ENCODE results near the gene ETV6.

Gene ETV6

GRCh38 chr12:11846488-11846887 lies 197.0 kb downstream of the ETV6 start:
- Mint-ChIP-seq H3K36me3 (ENCODE audit: low read depth) (peaks cover 28% of the 10 kb centered on the region), H3K4me3 (no peak overlapping the region), H3K4me1 (peaks cover 7% of the 10 kb centered on the region), H3K27ac (no peak overlapping the region), H3K27me3 (ENCODE audit: low read depth, poor library complexity) (no peaks in the 10 kb centered on the region), H3K9me3 (no peaks in the 10 kb centered on the region)
- TF ChIP-seq CTCF (IDR thresholded peaks at IDR 0.05), result no peak
- DNase-seq, result no peak

- Mint-ChIP-seq H3K4me3 (no peak overlapping the region), H3K9me3 (no peaks in the 10 kb centered on the region), H3K4me1 (peaks cover 7% of the 10 kb centered on the region), H3K36me3 (ENCODE audit: low read depth) (peaks cover 19% of the 10 kb centered on the region), H3K27me3 (ENCODE audit: low read depth, poor library complexity) (no peaks in the 10 kb centered on the region), H3K27ac (peak overlapping the region; percentile 32)
- no peak for DNase-seq
- TF ChIP-seq CTCF (IDR thresholded peaks at IDR 0.05), result no peak
Observed at GRCh38 chr12:11847539-11847938, 198.1 kb downstream of the ETV6 start.

- peaks cover 2% of the 10 kb centered on the region for H3K27me3 Mint-ChIP-seq (ENCODE audit: low read depth, poor library complexity)
- H3K4me1 Mint-ChIP-seq, result peaks cover 16% of the 10 kb centered on the region
- H3K36me3 Mint-ChIP-seq (ENCODE audit: low read depth), result peaks cover 32% of the 10 kb centered on the region
- no peaks in the 10 kb centered on the region for H3K9me3 Mint-ChIP-seq
- TF ChIP-seq CTCF (IDR thresholded peaks at IDR 0.05), result no peak
- H3K27ac Mint-ChIP-seq, result peak overlapping the region; percentile 37
- no peak overlapping the region for H3K4me3 Mint-ChIP-seq
- no peak for DNase-seq
Observed at GRCh38 chr12:11849757-11850504, 200.5 kb downstream of the ETV6 start.

- no peak overlapping the region for H3K4me3 Mint-ChIP-seq
- no peak for TF ChIP-seq CTCF (IDR thresholded peaks at IDR 0.05)
- H3K9me3 Mint-ChIP-seq, result no peaks in the 10 kb centered on the region
- no peak for DNase-seq
- H3K27me3 Mint-ChIP-seq (ENCODE audit: low read depth, poor library complexity), result peaks cover 2% of the 10 kb centered on the region
- peaks cover 37% of the 10 kb centered on the region for H3K36me3 Mint-ChIP-seq (ENCODE audit: low read depth)
- H3K27ac Mint-ChIP-seq, result no peak overlapping the region
- peaks cover 25% of the 10 kb centered on the region for H3K4me1 Mint-ChIP-seq
Observed at GRCh38 chr12:11853126-11853525, 203.7 kb downstream of the ETV6 start.

GRCh38 chr12:11854011-11854499 lies 204.6 kb downstream of the ETV6 start:
- DNase-seq, result no peak
- H3K4me3 Mint-ChIP-seq, result no peak overlapping the region
- H3K9me3 Mint-ChIP-seq, result no peaks in the 10 kb centered on the region
- H3K27ac Mint-ChIP-seq, result no peak overlapping the region
- no peak for TF ChIP-seq CTCF (IDR thresholded peaks at IDR 0.05)
- H3K4me1 Mint-ChIP-seq, result peaks cover 25% of the 10 kb centered on the region
- H3K27me3 Mint-ChIP-seq (ENCODE audit: low read depth, poor library complexity), result peaks cover 2% of the 10 kb centered on the region
- peaks cover 43% of the 10 kb centered on the region for H3K36me3 Mint-ChIP-seq (ENCODE audit: low read depth)

GRCh38 chr12:11855983-11856374 lies 206.5 kb downstream of the ETV6 start:
- H3K27me3 Mint-ChIP-seq (ENCODE audit: low read depth, poor library complexity), result peaks cover 2% of the 10 kb centered on the region
- no peak for TF ChIP-seq CTCF (IDR thresholded peaks at IDR 0.05)
- peak overlapping the region; percentile 14 for H3K27ac Mint-ChIP-seq
- no peak for DNase-seq
- H3K36me3 Mint-ChIP-seq (ENCODE audit: low read depth), result peaks cover 51% of the 10 kb centered on the region
- peaks cover 37% of the 10 kb centered on the region for H3K4me1 Mint-ChIP-seq
- H3K9me3 Mint-ChIP-seq, result no peaks in the 10 kb centered on the region
- H3K4me3 Mint-ChIP-seq, result no peak overlapping the region
